SK-N-SH (cell line): Measurements from ENCODE around the gene ADAMTS3. TPM values are rescaled to one million over a fixed set of nuclear protein-coding genes. Genes with fewer than 3 reads are reported as not detected.

Experiments
- CTCF ChIA-PET: fragments of 300-600, 350-600 bp; formaldehyde crosslinking; extraction: SDS; loops from one replicate; lab custom pipeline; 2021; lab: Yijun Ruan, JAX
- POLR2A ChIA-PET: fragments of 350-600 bp; sonication (Branson Sonifier 250); formaldehyde crosslinking; extraction: SDS; loops from one replicate; lab custom pipeline; 2020; ENCODE audit warnings: antibody characterized with exemption, inconsistent platforms; lab: Yijun Ruan, JAX
- DNase-seq: peaks from one replicate; pipeline ENCODE4 v3.0.0; 2012
- H2AFZ ChIP-seq: fragments of 200-600 bp; sonication (generic); 2 replicates; pipeline ENCODE4 v1.8.1; 2016; ENCODE audit warnings: antibody characterized with exemption, mild to moderate bottlenecking, low read depth
- H3F3A ChIP-seq: fragments of 200-600 bp; sonication (generic); replicated peaks from 2 replicates; pipeline ENCODE3; 2016; ENCODE audit warnings: antibody characterized with exemption, mild to moderate bottlenecking; ENCODE audit not compliant: insufficient read depth
- H3K27ac ChIP-seq, 2 experiments: fragments of 200-500 bp in 1 of 2; fragments of 200-600 bp in 1 of 2; sonication (Bioruptor generic) in 1 of 2; sonication (generic), shearing (Covaris generic) in 1 of 2; 2 replicates each; pipeline versions ENCODE4 v1.5.1 to v1.6.1; 2014 to 2016; ENCODE audit warnings: low read depth in 2 of 2, inconsistent platforms in 1 of 2, low read length in 1 of 2, mild to moderate bottlenecking in 1 of 2, mixed read lengths in 1 of 2
- H3K27me3 ChIP-seq: fragments of 200-600 bp; sonication (generic), shearing (Covaris generic); 2 replicates; pipeline ENCODE4 v1.6.1; 2016; ENCODE audit warnings: mixed run types; ENCODE audit not compliant: insufficient read depth
- H3K36me3 ChIP-seq, 2 experiments: fragments of 200-500 bp in 1 of 2; fragments of 200-600 bp in 1 of 2; sonication (Bioruptor generic) in 1 of 2; sonication (generic) in 1 of 2; replicated peaks in 1 of 2; 2 replicates each; pipeline versions ENCODE3 to v1.5.1; 2014 to 2016; ENCODE audit warnings: low read length in 1 of 2, mild to moderate bottlenecking in 1 of 2; ENCODE audit not compliant: insufficient read depth in 2 of 2, control insufficient read depth in 1 of 2
- H3K4me1 ChIP-seq, 2 experiments: fragments of 200-500 bp in 1 of 2; fragments of 200-600 bp in 1 of 2; sonication (Bioruptor generic) in 1 of 2; sonication (generic), shearing (Covaris generic) in 1 of 2; 2 replicates each; pipeline versions ENCODE4 v1.5.1 to v1.6.1; 2014 to 2016; ENCODE audit warnings: low read depth in 1 of 2, low read length in 1 of 2, mixed run types in 1 of 2; ENCODE audit not compliant: insufficient read depth in 2 of 2, control insufficient read depth in 1 of 2
- H3K4me2 ChIP-seq: fragments of 200-600 bp; sonication (generic), shearing (Covaris generic); 2 replicates; pipeline ENCODE4 v1.6.1; 2017; ENCODE audit warnings: mixed run types
- H3K4me3 ChIP-seq, 2 experiments: fragments of 200-500 bp in 1 of 2; fragments of 200-600 bp in 1 of 2; sonication (Bioruptor generic) in 1 of 2; sonication (generic), shearing (Covaris generic) in 1 of 2; 2 replicates each; pipeline versions ENCODE4 v1.5.1 to v1.8.1; 2014 to 2016; ENCODE audit warnings: low read depth in 2 of 2, inconsistent platforms in 1 of 2, low read length in 1 of 2, mild to moderate bottlenecking in 1 of 2, mixed read lengths in 1 of 2, moderate library complexity in 1 of 2
- H3K79me2 ChIP-seq: fragments of 200-600 bp; sonication (generic); 2 replicates; pipeline ENCODE4 v1.8.1; 2017; ENCODE audit warnings: mild to moderate bottlenecking; ENCODE audit not compliant: insufficient read depth
- H3K9ac ChIP-seq: fragments of 200-600 bp; sonication (generic); 2 replicates; pipeline ENCODE4 v1.6.1; 2017; ENCODE audit warnings: mixed run types
- H3K9me2 ChIP-seq: fragments of 200-600 bp; sonication (generic); 2 replicates; pipeline ENCODE4 v1.6.1; 2017; ENCODE audit warnings: mixed run types
- H3K9me3 ChIP-seq: fragments of 200-600 bp; sonication (generic); 2 replicates; pipeline ENCODE4 v1.6.1; 2017; ENCODE audit warnings: mixed run types, mild to moderate bottlenecking, moderate library complexity
- H4K20me1 ChIP-seq: fragments of 200-600 bp; sonication (generic); 2 replicates; pipeline ENCODE4 v1.6.1; 2017; ENCODE audit warnings: mild to moderate bottlenecking, mixed run types; ENCODE audit not compliant: insufficient read depth
- CHD2 ChIP-seq: fragments of 150-350 bp; IDR thresholded peaks from 2 replicates; pipeline ENCODE4 v1.6.1; 2018; ENCODE audit warnings: low read length; ENCODE audit not compliant: partially characterized antibody
- ELF1 ChIP-seq: IDR thresholded peaks from 2 replicates; pipeline ENCODE4 v1.4.0; 2012
- EP300 ChIP-seq, 2 experiments: IDR thresholded peaks; 2 replicates each; pipeline versions ENCODE4 v1.4.0 to v1.6.1; 2012; ENCODE audit warnings: borderline replicate concordance in 1 of 2, low read depth in 1 of 2, low read length in 1 of 2
- EZH2phosphoT487 ChIP-seq: fragments of 200-600 bp; sonication (generic); IDR thresholded peaks from 2 replicates; pipeline ENCODE4 v1.6.1; 2017; ENCODE audit warnings: low read depth, mixed run types, mild to moderate bottlenecking, antibody characterized with exemption, moderate library complexity, borderline replicate concordance
- FOXM1 ChIP-seq: IDR thresholded peaks from 2 replicates; pipeline ENCODE4 v1.4.0; 2012; ENCODE audit warnings: low read depth, mild to moderate bottlenecking
- GATA2 ChIP-seq: sonication (generic); formaldehyde crosslinking; IDR thresholded peaks from 2 replicates; pipeline ENCODE4 v1.5.0; 2020; ENCODE audit warnings: mild to moderate bottlenecking, missing genetic modification reagents
- JUND ChIP-seq: IDR thresholded peaks from 2 replicates; pipeline ENCODE4 v1.4.0; 2012
- NRF1 ChIP-seq: IDR thresholded peaks from 2 replicates; pipeline ENCODE4 v1.6.1; 2012; ENCODE audit warnings: low read depth, mild to moderate bottlenecking, low read length
- RFX5 ChIP-seq: IDR thresholded peaks from 2 replicates; pipeline ENCODE4 v1.6.1; 2012; ENCODE audit warnings: mild to moderate bottlenecking, improper control_type of control experiment, low read length
- RXRA ChIP-seq: IDR thresholded peaks from 2 replicates; pipeline ENCODE4 v1.4.0; 2012; ENCODE audit warnings: low read depth, mild to moderate bottlenecking, borderline replicate concordance
- SIN3A ChIP-seq: IDR thresholded peaks from 2 replicates; pipeline ENCODE4 v1.6.1; 2012; ENCODE audit warnings: low read depth, mild to moderate bottlenecking, low read length, moderate library complexity, borderline replicate concordance
- TAF1 ChIP-seq: IDR thresholded peaks from 2 replicates; pipeline ENCODE4 v1.6.1; 2012; ENCODE audit warnings: low read depth, mild to moderate bottlenecking, low read length, moderate library complexity, borderline replicate concordance
- TCF12 ChIP-seq: IDR thresholded peaks from 2 replicates; pipeline ENCODE4 v1.4.0; 2012
- TEAD4 ChIP-seq: IDR thresholded peaks from 2 replicates; pipeline ENCODE4 v1.4.0; 2012; ENCODE audit warnings: mild to moderate bottlenecking, borderline replicate concordance; ENCODE audit not compliant: insufficient read depth
- USF2 ChIP-seq: fragments of 150-350 bp; IDR thresholded peaks from 2 replicates; pipeline ENCODE4 v1.6.1; 2017; ENCODE audit warnings: antibody characterized with exemption, low read length, low read depth, borderline replicate concordance
- WGBS: methylation state at CpG from one replicate; pipeline ENCODE4 v1.1.6; 2017; ENCODE audit warnings: low lambda C conversion rate; 5-methylcytosine and 5-hydroxymethylcytosine counted together
- polyA plus RNA-seq, 3 experiments: library from polyadenylated mRNA; depleted of rRNA; stranded (reverse); fragments of >200 nt; gene quantifications; 2 replicates each; pipeline ENCODE4 v1.2.3, GENCODE V29; 2012
- TF ChIP-seq, protein P1 (sequence below): IDR thresholded peaks from 2 replicates; pipeline ENCODE4 v1.4.0; 2012; ENCODE audit warnings: low read depth, borderline replicate concordance
- TF ChIP-seq, protein P2 (sequence below): IDR thresholded peaks from 2 replicates; pipeline ENCODE4; 2012
- TF ChIP-seq, protein P3 (sequence below): fragments of 200-600 bp; sonication (generic); IDR thresholded peaks from 2 replicates; pipeline ENCODE4 v1.6.1; 2017; ENCODE audit warnings: antibody characterized with exemption, mild to moderate bottlenecking, moderate library complexity
- TF ChIP-seq, protein P4 (sequence below): IDR thresholded peaks from 2 replicates; pipeline ENCODE4 v1.4.0; 2012; ENCODE audit warnings: low read depth, borderline replicate concordance

ADAMTS3 gene
- polyA plus RNA-seq, 1 of the 3 experiments (the other 2 are of a cell fraction): 0.99 TPM

- TF ChIP-seq, protein P1, sequence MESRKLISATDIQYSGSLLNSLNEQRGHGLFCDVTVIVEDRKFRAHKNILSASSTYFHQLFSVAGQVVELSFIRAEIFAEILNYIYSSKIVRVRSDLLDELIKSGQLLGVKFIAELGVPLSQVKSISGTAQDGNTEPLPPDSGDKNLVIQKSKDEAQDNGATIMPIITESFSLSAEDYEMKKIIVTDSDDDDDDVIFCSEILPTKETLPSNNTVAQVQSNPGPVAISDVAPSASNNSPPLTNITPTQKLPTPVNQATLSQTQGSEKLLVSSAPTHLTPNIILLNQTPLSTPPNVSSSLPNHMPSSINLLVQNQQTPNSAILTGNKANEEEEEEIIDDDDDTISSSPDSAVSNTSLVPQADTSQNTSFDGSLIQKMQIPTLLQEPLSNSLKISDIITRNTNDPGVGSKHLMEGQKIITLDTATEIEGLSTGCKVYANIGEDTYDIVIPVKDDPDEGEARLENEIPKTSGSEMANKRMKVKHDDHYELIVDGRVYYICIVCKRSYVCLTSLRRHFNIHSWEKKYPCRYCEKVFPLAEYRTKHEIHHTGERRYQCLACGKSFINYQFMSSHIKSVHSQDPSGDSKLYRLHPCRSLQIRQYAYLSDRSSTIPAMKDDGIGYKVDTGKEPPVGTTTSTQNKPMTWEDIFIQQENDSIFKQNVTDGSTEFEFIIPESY: no peak
- TF ChIP-seq USF2 (no peak), FOXM1 (peak; percentile 38; the same call in 1 of the 2 replicates), TEAD4 (0 out of 2 replicates have a peak, but pooled peaks have one; percentile 13), EZH2phosphoT487 (no peak), ELF1 (no peak), TCF12 (peak; percentile 48; the same call in 1 of the 2 replicates), RXRA (0 out of 2 replicates have a peak, but pooled peaks have one; percentile 5), SIN3A (no peak), EP300 (IDR thresholded peaks at IDR 0.05; ENCODE audit: borderline replicate concordance in 1 of 2, low read depth in 1 of 2, low read length in 1 of 2) (peak in 1 of 2 experiments; percentile 65; a peak in 2 of 4 replicates), JUND (peak; percentile 53)
- TF ChIP-seq, protein P2, sequence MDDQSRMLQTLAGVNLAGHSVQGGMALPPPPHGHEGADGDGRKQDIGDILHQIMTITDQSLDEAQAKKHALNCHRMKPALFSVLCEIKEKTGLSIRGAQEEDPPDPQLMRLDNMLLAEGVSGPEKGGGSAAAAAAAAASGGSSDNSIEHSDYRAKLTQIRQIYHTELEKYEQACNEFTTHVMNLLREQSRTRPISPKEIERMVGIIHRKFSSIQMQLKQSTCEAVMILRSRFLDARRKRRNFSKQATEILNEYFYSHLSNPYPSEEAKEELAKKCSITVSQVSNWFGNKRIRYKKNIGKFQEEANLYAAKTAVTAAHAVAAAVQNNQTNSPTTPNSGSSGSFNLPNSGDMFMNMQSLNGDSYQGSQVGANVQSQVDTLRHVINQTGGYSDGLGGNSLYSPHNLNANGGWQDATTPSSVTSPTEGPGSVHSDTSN: peak; percentile 52
- CTCF ChIA-PET: interaction anchor here (1.2 to 1.8 kb wide), 3 partner anchors 10 to 17 kb away, joined by 3 to 5 read pairs (median 3); no protein-coding TSS in a partner anchor
- Histone ChIP-seq H3K9me2 (no peaks in the 10 kb centered on the region), H2AFZ (no peak overlapping the region), H3K36me3 (no peaks in the 10 kb centered on the region), H3K79me2 (no peaks in the 10 kb centered on the region), H3K4me2 (no peak overlapping the region), H3K27ac (peak overlapping the region in 1 of 2 experiments; percentile 43; a peak in 1 of 4 replicates), H3K4me3 (no peak overlapping the region), H3F3A (no peaks in the 10 kb centered on the region), H3K9ac (no peak overlapping the region), H3K4me1 (peaks cover 0 to 4% of the 10 kb centered on the region in 2 experiments; a peak in 2 of 4 replicates), H3K27me3 (no peaks in the 10 kb centered on the region), H4K20me1 (no peaks in the 10 kb centered on the region), H3K9me3 (no peaks in the 10 kb centered on the region)
- WGBS: 57% methylated on average over 4 of the region's 4 CpGs
- POLR2A ChIA-PET: no interaction called here
- no peak for DNase-seq
These were observed 139.6 kb downstream of the ADAMTS3 start for GRCh38 chr4:72429397-72429889.

DNA sequence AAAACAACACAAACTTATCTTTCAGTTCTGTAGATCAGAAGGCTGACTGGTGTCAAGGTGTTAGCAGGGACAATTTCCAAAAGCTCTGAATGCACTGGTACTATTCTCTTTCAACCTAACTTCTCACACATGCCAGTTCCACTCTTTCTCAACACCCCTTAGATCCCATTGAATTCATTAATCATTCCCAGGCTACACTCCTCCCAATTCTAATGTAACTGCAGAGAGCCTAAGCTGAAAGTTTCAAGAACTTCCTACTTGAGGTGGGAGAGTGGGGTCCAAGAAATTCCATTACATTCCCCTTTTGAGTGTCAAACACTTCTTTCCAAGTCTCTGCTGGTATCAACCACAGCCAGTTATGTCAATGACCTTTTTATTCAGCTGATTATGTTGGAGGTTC, 142.0 kb downstream of the ADAMTS3 start:
- H3F3A ChIP-seq: no peaks in the 10 kb centered on the region
- no peaks in the 10 kb centered on the region for H4K20me1 ChIP-seq
- no peaks in the 10 kb centered on the region for H3K9me3 ChIP-seq
- DNase-seq: no peak
- H3K27me3 ChIP-seq: no peaks in the 10 kb centered on the region
- no peak overlapping the region for H3K27ac ChIP-seq
- peaks cover 0 to 11% of the 10 kb centered on the region in 2 experiments; a peak in 2 of 4 replicates for H3K4me1 ChIP-seq
- H3K4me2 ChIP-seq: no peak overlapping the region
- POLR2A ChIA-PET: no interaction called here
- no peak overlapping the region for H2AFZ ChIP-seq
- no peak for TF ChIP-seq CHD2
- TF ChIP-seq GATA2 (CRISPR knock-in tag): no peak
- TF ChIP-seq SIN3A: no peak
- TF ChIP-seq TAF1: no peak
- TF ChIP-seq, protein P3, sequence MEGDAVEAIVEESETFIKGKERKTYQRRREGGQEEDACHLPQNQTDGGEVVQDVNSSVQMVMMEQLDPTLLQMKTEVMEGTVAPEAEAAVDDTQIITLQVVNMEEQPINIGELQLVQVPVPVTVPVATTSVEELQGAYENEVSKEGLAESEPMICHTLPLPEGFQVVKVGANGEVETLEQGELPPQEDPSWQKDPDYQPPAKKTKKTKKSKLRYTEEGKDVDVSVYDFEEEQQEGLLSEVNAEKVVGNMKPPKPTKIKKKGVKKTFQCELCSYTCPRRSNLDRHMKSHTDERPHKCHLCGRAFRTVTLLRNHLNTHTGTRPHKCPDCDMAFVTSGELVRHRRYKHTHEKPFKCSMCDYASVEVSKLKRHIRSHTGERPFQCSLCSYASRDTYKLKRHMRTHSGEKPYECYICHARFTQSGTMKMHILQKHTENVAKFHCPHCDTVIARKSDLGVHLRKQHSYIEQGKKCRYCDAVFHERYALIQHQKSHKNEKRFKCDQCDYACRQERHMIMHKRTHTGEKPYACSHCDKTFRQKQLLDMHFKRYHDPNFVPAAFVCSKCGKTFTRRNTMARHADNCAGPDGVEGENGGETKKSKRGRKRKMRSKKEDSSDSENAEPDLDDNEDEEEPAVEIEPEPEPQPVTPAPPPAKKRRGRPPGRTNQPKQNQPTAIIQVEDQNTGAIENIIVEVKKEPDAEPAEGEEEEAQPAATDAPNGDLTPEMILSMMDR: no peak
- no peak for TF ChIP-seq TCF12
- TF ChIP-seq JUND: no peak
- TF ChIP-seq RFX5: no peak
- TF ChIP-seq, protein P4, sequence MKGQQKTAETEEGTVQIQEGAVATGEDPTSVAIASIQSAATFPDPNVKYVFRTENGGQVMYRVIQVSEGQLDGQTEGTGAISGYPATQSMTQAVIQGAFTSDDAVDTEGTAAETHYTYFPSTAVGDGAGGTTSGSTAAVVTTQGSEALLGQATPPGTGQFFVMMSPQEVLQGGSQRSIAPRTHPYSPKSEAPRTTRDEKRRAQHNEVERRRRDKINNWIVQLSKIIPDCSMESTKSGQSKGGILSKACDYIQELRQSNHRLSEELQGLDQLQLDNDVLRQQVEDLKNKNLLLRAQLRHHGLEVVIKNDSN: no peak
- no peak for TF ChIP-seq NRF1
- TF ChIP-seq, all 33 proteins: peak for 0
- Histone ChIP-seq H3K9ac (no peak overlapping the region), H3K9me2 (no peaks in the 10 kb centered on the region), H3K79me2 (no peaks in the 10 kb centered on the region), H3K36me3 (no peaks in the 10 kb centered on the region), H3K4me3 (no peak overlapping the region)
- CTCF ChIA-PET: no interaction called here
